Effector memory CD4-positive, alpha-beta T cell (primary cell): ENCODE data around the gene FETUB.

Source experiments
- DNase-seq, 3 donors: peaks; one replicate each; pipeline ENCODE4 v3.0.0-alpha.2; 2020
- H3K27ac ChIP-seq: 2 replicates; pipeline ENCODE4 v1.7.0; 2013; ENCODE audit warnings: mild to moderate bottlenecking, low read length, moderate library complexity; ENCODE audit not compliant: insufficient read depth, poor library complexity, severe bottlenecking
- H3K27me3 ChIP-seq: replicated peaks from 2 replicates; pipeline ENCODE4 v1.7.0; 2013; ENCODE audit warnings: mild to moderate bottlenecking, low read length; ENCODE audit not compliant: insufficient read depth, control insufficient read depth, poor library complexity, severe bottlenecking
- H3K36me3 ChIP-seq: 2 replicates; pipeline ENCODE4 v1.7.0; 2013; ENCODE audit warnings: mild to moderate bottlenecking, low read length, moderate library complexity; ENCODE audit not compliant: control insufficient read depth, insufficient read depth
- H3K4me1 ChIP-seq: 2 replicates; pipeline ENCODE4 v1.7.0; 2013; ENCODE audit warnings: low read length, mild to moderate bottlenecking; ENCODE audit not compliant: control insufficient read depth, insufficient read depth, poor library complexity, severe bottlenecking
- H3K4me3 ChIP-seq: 2 replicates; pipeline ENCODE4 v1.7.0; 2013; ENCODE audit warnings: low read length, low read depth, mild to moderate bottlenecking; ENCODE audit not compliant: insufficient read depth, poor library complexity, severe bottlenecking
- H3K9me3 ChIP-seq: 2 replicates; pipeline ENCODE4 v1.7.0; 2013; ENCODE audit warnings: mild to moderate bottlenecking, low read length, moderate library complexity; ENCODE audit not compliant: control insufficient read depth

FETUB gene

DNA sequence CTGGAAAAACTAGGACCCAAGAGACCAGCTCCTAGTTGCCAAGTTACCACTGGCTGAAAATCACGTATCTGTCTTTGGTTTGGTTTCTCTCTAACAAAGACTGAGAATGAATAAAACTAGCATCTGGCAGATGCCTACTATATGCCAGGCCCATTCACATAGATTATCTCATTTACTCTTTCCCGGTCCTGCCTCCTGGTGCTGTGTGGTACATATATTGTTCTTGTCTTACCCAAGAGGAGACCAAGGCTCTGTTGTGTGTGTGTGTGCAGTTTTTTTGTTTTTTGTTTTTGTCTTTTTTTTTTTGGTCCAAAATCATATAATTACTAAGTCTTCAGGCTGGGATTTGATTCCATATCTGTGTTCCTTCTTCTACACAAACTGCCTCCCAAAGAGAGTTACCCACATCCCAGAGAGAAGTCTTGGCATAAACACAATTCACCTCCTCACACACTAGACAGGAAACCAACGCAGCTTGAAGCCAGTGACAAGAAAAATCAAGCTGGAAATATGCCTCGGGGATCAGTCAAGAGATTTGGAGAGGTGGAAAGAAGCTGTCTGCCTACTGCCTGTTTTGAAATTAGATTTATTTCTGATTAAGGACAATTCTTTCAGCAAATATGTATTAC, 26.4 kb upstream of the FETUB start:
- Histone ChIP-seq H3K9me3 (no peaks in the 10 kb centered on the region), H3K27me3 (peaks cover 4% of the 10 kb centered on the region), H3K4me3 (no peak overlapping the region), H3K36me3 (no peaks in the 10 kb centered on the region), H3K4me1 (peaks cover 6% of the 10 kb centered on the region), H3K27ac (no peak overlapping the region)
- DNase-seq = no peak

GRCh38 chr3:186614266-186614596, 26.0 kb upstream of the FETUB start:
- H3K4me3 ChIP-seq = no peak overlapping the region

GRCh38 chr3:186614597-186615483, 25.4 kb upstream of the FETUB start:
- H3K27ac ChIP-seq = no peak overlapping the region
- H3K4me1 ChIP-seq = peaks cover 6% of the 10 kb centered on the region
- no peaks in the 10 kb centered on the region for H3K9me3 ChIP-seq
- DNase-seq = peak; percentile 43 to 63 (median 50)
- H3K36me3 ChIP-seq = no peaks in the 10 kb centered on the region
- H3K27me3 ChIP-seq = peaks cover 4% of the 10 kb centered on the region
- H3K4me3 ChIP-seq = no peak overlapping the region

More at GRCh38 chr3:186614266-186614596, 26.0 kb upstream of the FETUB start:
- no peak for DNase-seq
- Histone ChIP-seq H3K27ac (no peak overlapping the region), H3K9me3 (no peaks in the 10 kb centered on the region), H3K4me1 (peaks cover 6% of the 10 kb centered on the region), H3K27me3 (peaks cover 4% of the 10 kb centered on the region), H3K36me3 (no peaks in the 10 kb centered on the region)

DNA sequence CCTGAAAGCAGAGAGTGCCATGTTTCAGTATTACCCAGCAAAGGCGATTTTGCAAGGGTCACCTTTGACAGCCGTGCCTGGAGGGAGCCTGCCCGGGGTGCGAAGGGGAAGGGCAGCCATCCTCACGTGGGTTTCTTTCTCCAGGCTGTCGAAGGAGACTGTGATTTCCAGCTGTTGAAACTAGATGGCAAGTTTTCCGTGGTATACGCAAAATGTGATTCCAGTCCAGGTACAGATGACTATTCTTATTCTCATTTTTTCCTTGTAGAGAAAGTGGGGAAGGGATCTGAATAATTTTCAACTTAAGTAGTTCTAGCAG, 23.9 kb upstream of the FETUB start:
- H3K36me3 ChIP-seq = no peaks in the 10 kb centered on the region
- no peak for DNase-seq
- H3K4me1 ChIP-seq = peaks cover 6% of the 10 kb centered on the region
- peaks cover 4% of the 10 kb centered on the region for H3K27me3 ChIP-seq
- H3K27ac ChIP-seq = no peak overlapping the region
- H3K9me3 ChIP-seq = no peaks in the 10 kb centered on the region
- H3K4me3 ChIP-seq = no peak overlapping the region

DNA sequence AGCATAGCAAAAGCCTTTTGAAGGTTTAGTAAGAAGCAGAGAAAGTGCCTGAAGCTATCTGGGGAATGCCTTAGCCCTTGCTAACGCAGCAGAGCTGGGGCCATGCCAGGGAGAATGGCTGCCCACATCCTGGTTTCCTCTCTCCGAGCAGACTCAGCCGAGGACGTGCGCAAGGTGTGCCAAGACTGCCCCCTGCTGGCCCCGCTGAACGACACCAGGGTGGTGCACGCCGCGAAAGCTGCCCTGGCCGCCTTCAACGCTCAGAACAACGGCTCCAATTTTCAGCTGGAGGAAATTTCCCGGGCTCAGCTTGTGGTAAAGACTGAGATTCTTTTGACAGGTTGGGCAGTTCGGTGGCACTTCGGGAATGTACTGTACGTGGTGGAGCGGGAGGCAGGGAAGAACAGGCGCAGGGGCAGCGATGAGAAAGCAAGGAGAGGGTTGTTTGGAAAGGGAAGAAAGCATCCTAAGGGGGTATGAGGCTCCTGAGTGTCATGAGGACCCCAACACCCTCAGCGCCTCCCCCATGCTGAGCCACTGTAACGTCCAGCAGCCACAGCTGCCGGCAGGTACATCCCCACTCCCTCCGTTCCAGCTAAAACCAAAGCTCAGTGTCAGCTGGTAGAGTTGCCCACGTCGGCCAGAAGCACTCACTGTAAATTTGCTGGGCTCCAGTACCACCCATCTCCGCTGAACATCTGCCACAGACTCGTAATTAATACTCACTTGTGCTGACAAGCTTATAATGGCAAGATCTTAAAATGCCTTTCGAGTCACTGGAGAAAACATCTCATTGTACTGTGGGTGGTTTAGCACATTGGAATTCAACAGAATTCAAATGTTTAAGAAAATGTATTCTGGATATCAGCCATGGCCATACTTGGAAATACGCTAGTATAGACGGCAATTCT, 22.9 kb upstream of the FETUB start:
- Histone ChIP-seq H3K27me3 (peaks cover 4% of the 10 kb centered on the region), H3K27ac (no peak overlapping the region), H3K36me3 (no peaks in the 10 kb centered on the region), H3K4me3 (peak overlapping the region; percentile 23), H3K4me1 (peaks cover 6% of the 10 kb centered on the region), H3K9me3 (no peaks in the 10 kb centered on the region)
- DNase-seq = peak; percentile 68 to 78 (median 69)

DNA sequence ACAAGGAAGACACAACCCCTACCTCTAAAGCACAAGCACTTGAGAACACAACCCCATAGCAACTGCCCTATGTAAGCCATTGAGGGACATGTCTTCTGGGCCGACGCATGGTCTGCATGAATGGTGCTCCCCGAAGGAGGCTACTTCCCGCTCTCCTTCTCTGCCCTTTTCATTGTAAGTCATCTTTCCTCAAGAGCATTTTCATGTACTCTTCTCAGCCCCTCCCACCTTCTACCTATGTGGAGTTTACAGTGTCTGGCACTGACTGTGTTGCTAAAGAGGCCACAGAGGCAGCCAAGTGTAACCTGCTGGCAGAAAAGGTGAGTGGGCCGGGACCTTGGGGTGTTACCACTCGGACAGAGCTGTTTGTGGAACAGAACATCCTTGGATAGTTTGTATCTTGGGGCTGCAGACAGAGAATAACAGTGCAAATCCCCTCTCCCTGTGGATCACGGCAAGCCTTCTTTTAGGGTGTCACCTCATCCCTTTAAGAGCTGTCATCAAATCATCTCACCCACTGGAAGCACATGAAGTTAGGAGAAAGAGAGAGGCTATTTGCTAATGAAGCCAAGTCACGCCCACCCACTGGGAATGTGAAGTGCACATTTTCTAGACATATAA, 21.8 kb upstream of the FETUB start:
- no peak for DNase-seq
- Histone ChIP-seq H3K9me3 (no peaks in the 10 kb centered on the region), H3K27me3 (peaks cover 4% of the 10 kb centered on the region), H3K4me1 (peaks cover 6% of the 10 kb centered on the region), H3K36me3 (no peaks in the 10 kb centered on the region), H3K27ac (no peak overlapping the region), H3K4me3 (no peak overlapping the region)

DNA sequence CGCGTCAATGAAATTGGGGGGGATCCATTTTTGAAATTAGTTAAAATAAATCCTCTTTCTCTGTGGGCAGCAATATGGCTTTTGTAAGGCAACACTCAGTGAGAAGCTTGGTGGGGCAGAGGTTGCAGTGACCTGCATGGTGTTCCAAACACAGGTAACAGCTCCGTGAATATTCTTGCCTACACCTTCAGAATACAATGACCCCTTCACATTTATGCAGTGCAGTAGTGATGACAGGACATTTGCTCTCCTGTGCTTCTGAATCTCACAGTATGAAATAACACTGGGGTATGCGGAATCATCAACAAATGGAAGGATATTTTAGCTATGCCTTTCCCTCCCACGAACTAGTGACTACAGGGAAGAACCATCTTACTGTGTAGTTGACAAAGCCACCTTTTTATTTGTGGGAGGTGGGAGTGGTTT, 20.4 kb upstream of the FETUB start:
- peaks cover 4% of the 10 kb centered on the region for H3K27me3 ChIP-seq
- no peak for DNase-seq
- H3K36me3 ChIP-seq = no peaks in the 10 kb centered on the region
- no peaks in the 10 kb centered on the region for H3K9me3 ChIP-seq
- no peak overlapping the region for H3K4me3 ChIP-seq
- H3K27ac ChIP-seq = no peak overlapping the region
- H3K4me1 ChIP-seq = no peaks in the 10 kb centered on the region

- no peak for DNase-seq
- Histone ChIP-seq H3K27ac (no peak overlapping the region), H3K4me1 (no peaks in the 10 kb centered on the region), H3K9me3 (no peaks in the 10 kb centered on the region), H3K27me3 (peaks cover 4% of the 10 kb centered on the region), H3K36me3 (no peaks in the 10 kb centered on the region), H3K4me3 (no peak overlapping the region)
Observed at GRCh38 chr3:186620213-186621092, 19.7 kb upstream of the FETUB start.
